IPS DF 6.9 (cell line): Measurements from ENCODE around the gene EXOC4.

Experiments used
- DNase-seq: peaks from one replicate; pipeline ENCODE4 v3.0.0-alpha.2; 2013; ENCODE audit warnings: low read depth, low spot score
- H3K27ac ChIP-seq: one replicate; pipeline ENCODE4 v1.5.1; 2013; ENCODE audit warnings: low read length, control low read depth
- H3K27me3 ChIP-seq: 2 replicates; pipeline ENCODE4 v1.6.1; 2013; ENCODE audit warnings: mild to moderate bottlenecking, low read length; ENCODE audit not compliant: control insufficient read depth, insufficient read depth
- H3K36me3 ChIP-seq: 2 replicates; pipeline ENCODE4 v1.6.1; 2013; ENCODE audit warnings: low read length; ENCODE audit not compliant: control insufficient read depth, insufficient read depth
- H3K4me1 ChIP-seq: 2 replicates; pipeline ENCODE4 v1.6.1; 2013; ENCODE audit warnings: low read length; ENCODE audit not compliant: control insufficient read depth, insufficient read depth
- H3K4me3 ChIP-seq: 2 replicates; pipeline ENCODE4 v1.5.1; 2013; ENCODE audit warnings: mild to moderate bottlenecking, low read length
- H3K9me3 ChIP-seq: 2 replicates; pipeline ENCODE4 v1.6.1; 2013; ENCODE audit warnings: low read length, inconsistent platforms; ENCODE audit not compliant: control insufficient read depth, insufficient read depth
- WGBS: extraction: QIAGEN DNeasy Blood & Tissue Kit; methylation state at CpG from one replicate; pipeline ENCODE4 v1.1.7; 2013; ENCODE audit warnings: mixed read lengths, missing lambda C conversion rate; ENCODE audit not compliant: insufficient read length, insufficient coverage; 5-methylcytosine and 5-hydroxymethylcytosine counted together

The EXOC4 gene

DNA sequence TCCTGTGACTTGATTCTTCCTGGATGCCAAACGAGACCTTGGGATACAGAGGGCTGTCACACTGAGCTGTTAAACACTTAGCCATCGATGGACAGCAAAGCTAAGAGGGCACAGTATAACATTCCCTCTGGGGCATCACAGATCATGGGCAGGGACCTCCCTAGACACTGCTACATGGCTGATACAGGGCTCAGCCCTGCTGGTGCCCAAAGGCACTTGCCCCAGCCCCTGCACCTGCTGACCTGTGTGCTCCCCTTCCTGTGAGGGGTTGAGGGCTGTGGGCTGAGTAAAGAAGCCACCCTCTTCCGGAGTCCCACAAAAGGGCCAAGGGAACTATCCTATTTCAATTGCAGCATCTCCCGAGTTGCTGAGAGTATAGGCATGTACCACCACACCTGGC lies 337.9 kb downstream of the EXOC4 start:
- WGBS, result no CpG with 5 or more reads among the region's 4 CpGs
- Histone ChIP-seq H3K4me1 (no peaks in the 10 kb centered on the region), H3K27ac (no peak overlapping the region), H3K9me3 (no peaks in the 10 kb centered on the region), H3K27me3 (no peaks in the 10 kb centered on the region), H3K4me3 (no peak overlapping the region), H3K36me3 (no peaks in the 10 kb centered on the region)
- no peak for DNase-seq

DNA sequence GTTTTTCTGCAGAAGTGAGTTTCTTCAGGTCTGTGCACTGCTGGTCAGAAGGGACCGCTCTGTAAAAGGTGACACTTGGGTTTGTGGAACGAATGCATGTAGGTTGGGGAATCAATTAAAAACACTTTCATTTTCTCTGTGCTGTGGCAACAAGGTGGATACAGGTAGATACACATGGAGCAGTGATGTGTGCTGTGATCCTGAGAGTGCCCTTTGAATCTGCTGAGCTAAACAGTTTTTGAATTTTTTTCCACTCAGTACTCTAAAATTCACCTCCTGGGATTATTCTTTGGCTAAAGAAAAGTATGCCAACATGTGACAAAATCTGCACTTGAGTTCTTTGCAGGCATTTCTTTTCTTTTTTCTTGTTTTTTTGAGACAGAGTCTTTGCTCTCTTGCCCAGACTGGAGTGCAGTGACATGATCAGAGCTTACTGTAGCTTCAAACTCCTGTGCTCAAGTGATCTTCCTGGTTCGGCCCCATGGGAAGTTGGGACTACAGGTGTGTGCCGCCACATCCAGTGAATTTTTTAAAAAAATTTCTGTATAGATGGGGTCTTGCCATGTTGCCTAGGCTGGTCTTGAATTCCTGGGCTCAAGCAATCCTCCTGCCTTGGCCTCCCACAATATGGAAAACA lies 338.9 kb downstream of the EXOC4 start:
- no peak overlapping the region for H3K4me3 ChIP-seq
- DNase-seq, result no peak
- H3K9me3 ChIP-seq, result no peaks in the 10 kb centered on the region
- WGBS, result no CpG with 5 or more reads among the region's 4 CpGs
- no peaks in the 10 kb centered on the region for H3K36me3 ChIP-seq
- no peak overlapping the region for H3K27ac ChIP-seq
- H3K4me1 ChIP-seq, result no peaks in the 10 kb centered on the region
- no peaks in the 10 kb centered on the region for H3K27me3 ChIP-seq

DNA sequence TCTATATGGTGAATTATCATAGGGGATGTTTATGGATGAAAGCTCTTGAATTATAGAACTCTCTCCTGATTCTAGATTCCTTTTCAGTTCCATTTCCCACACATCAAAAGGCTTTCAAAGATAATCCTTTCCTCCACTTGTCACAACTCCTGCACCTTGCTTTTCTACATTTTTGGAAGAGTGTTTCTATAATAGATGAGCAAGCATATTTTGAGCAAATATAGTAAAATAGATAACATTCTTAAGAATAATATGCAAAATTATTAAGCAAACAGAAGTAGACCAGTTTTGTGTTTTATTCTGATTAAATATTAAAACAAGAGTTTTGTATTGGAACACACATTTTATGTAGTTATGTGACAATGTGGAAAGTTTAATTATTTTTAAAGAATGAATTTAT lies 340.7 kb downstream of the EXOC4 start:
- H3K4me3 ChIP-seq, result no peak overlapping the region
- no peaks in the 10 kb centered on the region for H3K27me3 ChIP-seq

DNA sequence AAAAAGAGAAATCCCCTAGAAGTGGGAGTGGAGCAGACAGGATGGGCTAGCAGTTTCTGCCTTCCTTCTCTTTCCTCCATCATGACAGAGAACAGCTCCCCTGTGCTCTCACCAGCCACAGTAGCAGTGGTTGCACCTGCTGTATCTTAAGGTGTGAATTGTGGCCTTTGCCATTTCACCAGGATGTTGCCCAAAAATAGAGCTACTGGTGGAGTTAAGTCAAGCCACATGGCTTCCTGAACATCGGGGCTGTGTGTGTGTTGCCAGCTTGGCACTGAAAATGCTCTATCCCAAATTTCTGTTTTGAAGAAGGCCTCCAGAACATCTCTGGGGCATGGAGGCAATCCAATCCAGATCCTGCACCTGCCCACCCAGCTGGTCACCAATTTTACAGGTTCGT lies 348.7 kb downstream of the EXOC4 start:
- no peak for DNase-seq
- Histone ChIP-seq H3K4me3 (no peak overlapping the region), H3K27me3 (no peaks in the 10 kb centered on the region), H3K4me1 (no peaks in the 10 kb centered on the region), H3K27ac (no peak overlapping the region), H3K36me3 (no peaks in the 10 kb centered on the region), H3K9me3 (no peaks in the 10 kb centered on the region)
- WGBS, result no CpG with 5 or more reads among the region's 2 CpGs

More for the DNA sequence above, 340.7 kb downstream of the EXOC4 start:
- DNase-seq, result no peak
- no peak overlapping the region for H3K27ac ChIP-seq
- H3K4me1 ChIP-seq, result no peaks in the 10 kb centered on the region
- no peaks in the 10 kb centered on the region for H3K36me3 ChIP-seq
- H3K9me3 ChIP-seq, result no peaks in the 10 kb centered on the region

DNA sequence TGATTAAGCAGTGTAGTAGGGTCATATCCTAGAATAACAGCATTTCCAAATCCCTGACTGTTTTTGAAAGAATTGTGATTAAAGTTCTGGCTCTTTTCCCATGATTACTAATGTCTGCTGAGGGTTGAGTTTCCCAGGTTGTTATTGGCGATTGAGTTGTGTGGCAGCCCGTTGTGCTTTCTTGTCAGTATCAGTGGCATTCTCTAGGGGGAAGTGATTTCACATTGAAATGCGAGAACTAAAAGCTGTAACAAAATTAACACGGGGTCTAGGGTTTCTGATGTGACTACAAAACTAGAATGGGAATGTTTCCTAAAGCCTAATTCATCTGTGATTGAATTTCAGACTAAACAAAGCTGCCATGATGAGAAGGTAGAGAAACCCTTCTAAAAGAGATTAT lies 349.4 kb downstream of the EXOC4 start:
- Histone ChIP-seq H3K36me3 (no peaks in the 10 kb centered on the region), H3K4me3 (no peak overlapping the region), H3K9me3 (no peaks in the 10 kb centered on the region), H3K4me1 (no peaks in the 10 kb centered on the region), H3K27ac (no peak overlapping the region), H3K27me3 (no peaks in the 10 kb centered on the region)
- no CpG with 5 or more reads among the region's 4 CpGs for WGBS
- DNase-seq, result no peak

DNA sequence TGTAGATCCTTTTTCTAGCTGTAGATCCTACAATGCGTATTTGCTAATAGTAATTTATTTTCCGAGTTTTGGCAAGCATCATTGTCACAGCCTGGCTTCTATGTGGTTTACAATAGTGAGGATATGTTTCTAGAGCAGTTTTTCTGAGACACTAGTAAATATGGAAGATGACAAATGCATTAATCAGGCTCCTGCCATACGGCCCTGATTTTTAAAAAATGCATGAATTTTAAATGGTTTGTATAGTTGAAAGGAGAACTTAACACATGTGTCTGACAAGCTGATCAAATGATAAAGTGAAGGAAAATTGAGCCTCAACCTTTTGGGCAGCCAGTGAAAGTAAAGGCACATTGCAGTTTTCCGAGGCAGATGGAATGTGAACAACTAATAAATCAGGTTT lies 354.1 kb downstream of the EXOC4 start:
- H3K4me3 ChIP-seq, result no peak overlapping the region
- H3K27ac ChIP-seq, result no peak overlapping the region
- H3K27me3 ChIP-seq, result no peaks in the 10 kb centered on the region
- no peaks in the 10 kb centered on the region for H3K36me3 ChIP-seq
- no peak for DNase-seq
- H3K9me3 ChIP-seq, result no peaks in the 10 kb centered on the region
- no CpG with 5 or more reads among the region's 4 CpGs for WGBS
- no peaks in the 10 kb centered on the region for H3K4me1 ChIP-seq

DNA sequence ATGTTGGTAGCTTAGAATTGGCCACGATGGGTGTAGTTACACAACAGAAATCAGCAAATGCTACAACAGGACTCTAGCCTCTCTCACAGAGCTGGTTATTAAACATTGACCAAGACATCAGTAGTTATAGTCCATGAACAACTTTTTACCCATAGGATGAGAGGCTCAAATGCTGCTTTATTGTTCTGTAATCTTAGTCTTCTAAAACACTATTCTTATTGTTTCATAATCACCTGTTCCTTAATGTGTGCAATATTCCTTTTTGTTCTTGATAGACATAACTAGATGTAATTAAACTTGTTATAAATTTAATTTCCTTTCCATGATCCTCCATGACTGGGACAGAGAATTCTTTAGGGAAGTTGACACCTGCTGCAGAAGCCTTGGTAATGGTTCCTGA lies 356.9 kb downstream of the EXOC4 start:
- no CpG with 5 or more reads among the region's 1 CpG for WGBS
- H3K27ac ChIP-seq, result no peak overlapping the region
- no peaks in the 10 kb centered on the region for H3K4me1 ChIP-seq
- H3K9me3 ChIP-seq, result no peaks in the 10 kb centered on the region
- no peaks in the 10 kb centered on the region for H3K27me3 ChIP-seq
- H3K4me3 ChIP-seq, result no peak overlapping the region
- no peak for DNase-seq
- no peaks in the 10 kb centered on the region for H3K36me3 ChIP-seq

DNA sequence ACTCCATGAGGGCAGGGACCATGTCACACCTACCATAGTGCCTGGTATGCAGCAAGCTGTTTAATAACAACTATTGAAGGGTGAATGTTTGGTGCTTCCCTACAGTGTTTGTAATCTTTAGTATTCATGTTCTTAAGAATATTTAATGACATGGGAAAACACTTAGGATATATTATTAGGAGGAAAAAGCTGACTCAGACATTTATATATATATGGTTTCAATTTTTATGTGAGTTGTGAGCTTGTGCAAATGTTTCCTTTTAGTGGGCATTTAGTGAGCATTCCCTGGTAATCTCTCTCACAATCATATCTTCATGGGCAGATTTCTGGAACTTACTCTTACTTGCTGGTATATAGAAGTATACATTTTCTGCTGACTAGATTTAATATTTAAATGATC lies 359.1 kb downstream of the EXOC4 start:
- no peaks in the 10 kb centered on the region for H3K4me1 ChIP-seq
- H3K27me3 ChIP-seq, result no peaks in the 10 kb centered on the region
- no peak overlapping the region for H3K27ac ChIP-seq
- no peaks in the 10 kb centered on the region for H3K36me3 ChIP-seq
- no peaks in the 10 kb centered on the region for H3K9me3 ChIP-seq
- DNase-seq, result no peak
- H3K4me3 ChIP-seq, result no peak overlapping the region

DNA sequence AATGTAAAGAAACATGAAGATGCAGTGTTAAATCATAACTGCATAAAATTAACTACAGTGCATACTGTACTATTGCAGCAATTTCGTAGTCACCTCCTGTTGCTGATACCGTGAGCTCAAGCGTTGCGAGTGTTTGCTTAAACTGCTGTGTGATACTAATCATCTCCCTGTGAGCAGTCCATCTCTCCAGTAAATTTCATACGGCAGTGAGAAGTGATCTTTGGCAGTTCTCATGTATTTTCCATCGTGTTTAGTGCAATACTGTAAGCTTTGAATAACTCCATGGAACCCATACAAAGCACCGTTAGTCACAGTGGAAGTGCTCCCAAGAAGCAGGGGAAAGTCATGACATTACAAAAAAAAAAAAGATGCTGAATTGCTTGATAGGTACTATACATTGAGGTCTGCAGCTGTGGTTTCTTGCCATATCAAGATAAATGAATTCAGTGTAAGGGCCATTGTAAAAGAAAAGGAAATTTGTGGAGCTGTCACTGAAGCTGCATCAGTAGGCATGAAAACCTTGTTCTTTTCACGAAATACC lies 360.4 kb downstream of the EXOC4 start:
- H3K4me1 ChIP-seq, result no peaks in the 10 kb centered on the region
- no peak for DNase-seq
- H3K4me3 ChIP-seq, result no peak overlapping the region
- no peaks in the 10 kb centered on the region for H3K27me3 ChIP-seq
- no CpG with 5 or more reads among the region's 8 CpGs for WGBS
- H3K36me3 ChIP-seq, result no peaks in the 10 kb centered on the region
- H3K9me3 ChIP-seq, result no peaks in the 10 kb centered on the region
- no peak overlapping the region for H3K27ac ChIP-seq

DNA sequence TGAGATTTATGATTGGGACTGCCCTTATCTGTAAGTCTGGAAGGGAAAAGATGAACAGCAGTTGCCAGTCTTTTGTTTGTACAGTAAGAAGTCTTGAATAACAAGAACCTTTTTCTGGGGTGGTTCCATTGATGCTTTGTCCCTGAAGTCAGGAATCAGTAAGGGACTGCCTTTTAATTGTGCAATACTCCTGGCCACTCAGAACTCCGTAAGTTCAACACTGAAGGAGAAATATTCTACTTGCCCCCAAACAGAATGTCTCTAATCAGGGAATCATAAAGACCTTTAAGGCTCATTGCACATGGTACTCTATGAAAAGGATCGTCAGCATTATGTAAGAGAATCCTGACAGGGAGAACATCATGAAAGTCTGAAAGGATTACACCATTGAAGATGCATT lies 361.4 kb downstream of the EXOC4 start:
- H3K36me3 ChIP-seq, result no peaks in the 10 kb centered on the region
- WGBS, result no CpG with 5 or more reads among the region's 2 CpGs
- H3K4me3 ChIP-seq, result no peak overlapping the region
- no peaks in the 10 kb centered on the region for H3K9me3 ChIP-seq
- no peaks in the 10 kb centered on the region for H3K27me3 ChIP-seq
- H3K4me1 ChIP-seq, result no peaks in the 10 kb centered on the region
- no peak overlapping the region for H3K27ac ChIP-seq
- DNase-seq, result no peak

DNA sequence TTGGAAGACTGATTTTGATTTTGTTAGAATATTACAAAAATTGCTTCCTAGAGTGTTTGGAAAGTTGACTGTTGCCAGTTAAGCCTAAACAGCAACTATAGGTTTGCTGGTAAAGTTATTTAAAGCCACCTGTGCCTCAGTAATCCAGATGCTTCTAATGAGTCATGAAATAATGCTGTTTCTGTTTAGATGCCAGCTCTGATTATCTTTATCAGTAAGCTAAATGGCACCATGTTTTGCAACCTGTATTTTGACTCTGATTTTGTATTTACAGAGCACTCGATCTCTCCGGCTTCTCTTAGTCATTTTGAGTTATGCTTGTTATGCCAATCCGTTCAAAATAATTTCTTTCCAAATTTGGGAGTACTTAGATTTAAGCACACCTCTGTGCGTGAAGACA lies 366.1 kb downstream of the EXOC4 start:
- no peaks in the 10 kb centered on the region for H3K9me3 ChIP-seq
- H3K27ac ChIP-seq, result no peak overlapping the region
- no peak for DNase-seq
- no peaks in the 10 kb centered on the region for H3K4me1 ChIP-seq
- H3K27me3 ChIP-seq, result no peaks in the 10 kb centered on the region
- H3K4me3 ChIP-seq, result no peak overlapping the region
- H3K36me3 ChIP-seq, result no peaks in the 10 kb centered on the region
- WGBS, result no CpG with 5 or more reads among the region's 4 CpGs
